Measurements from ENCODE around the gene ANKFN1. TPM values are rescaled to one million over a fixed set of nuclear protein-coding genes. Genes with fewer than 3 reads are reported as not detected.

Gene ANKFN1
- total RNA-seq, 1 experiment from 2014 or later, result not detected

DNA sequence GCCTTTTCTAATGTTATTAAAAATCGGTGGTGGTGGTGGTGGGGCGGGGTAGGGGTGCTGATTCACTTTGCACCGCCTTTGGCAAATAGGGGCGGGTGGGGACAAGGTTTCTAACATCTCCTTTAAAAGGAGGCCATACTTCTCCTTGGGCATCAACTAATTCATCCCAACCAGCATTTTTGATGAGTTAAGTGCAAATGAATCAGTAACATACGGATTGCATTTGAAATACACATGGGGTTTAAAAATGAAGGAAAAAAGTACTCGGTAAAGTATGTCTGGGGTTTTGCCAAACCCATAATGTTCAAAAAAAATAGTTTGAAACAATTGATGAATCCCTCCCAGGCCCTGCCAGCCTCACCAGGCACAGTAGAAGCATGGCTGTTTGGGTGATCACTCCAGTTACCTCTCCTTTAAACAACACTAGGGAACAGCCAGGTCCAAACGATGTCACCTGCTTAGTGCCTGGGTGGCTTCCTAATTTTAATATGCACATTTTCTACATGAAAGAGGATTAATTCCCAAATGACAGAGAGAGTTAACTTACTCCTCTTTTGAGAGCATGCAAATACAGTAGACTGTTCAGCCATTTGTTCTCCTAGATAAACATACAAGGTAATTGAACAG is 107.2 kb downstream of the ANKFN1 start:
- Histone ChIP-seq H3K27me3 (replicated peaks; ENCODE audit: insufficient read depth, low read depth, low read length, poor library complexity) (peaks cover 16% of the 10 kb centered on the region), H3K4me1 (ENCODE audit: insufficient read depth, low read length, poor library complexity, severe bottlenecking) (no peaks in the 10 kb centered on the region), H3K9me3 (ENCODE audit: low read depth, low read length, poor library complexity, severe bottlenecking) (no peaks in the 10 kb centered on the region), H3K36me3 (ENCODE audit: insufficient read depth, low read length, poor library complexity, severe bottlenecking) (no peaks in the 10 kb centered on the region), H3K27ac (ENCODE audit: low read depth, low read length, poor library complexity, severe bottlenecking) (no peak overlapping the region), H3K4me3 (ENCODE audit: low read depth, low read length, poor library complexity, severe bottlenecking) (no peak overlapping the region)
- TF ChIP-seq EZH2 (IDR thresholded peaks at IDR 0.05; ENCODE audit: borderline replicate concordance, low read depth, low read length, poor library complexity, severe bottlenecking), result no peak
- TF ChIP-seq, protein P1, sequence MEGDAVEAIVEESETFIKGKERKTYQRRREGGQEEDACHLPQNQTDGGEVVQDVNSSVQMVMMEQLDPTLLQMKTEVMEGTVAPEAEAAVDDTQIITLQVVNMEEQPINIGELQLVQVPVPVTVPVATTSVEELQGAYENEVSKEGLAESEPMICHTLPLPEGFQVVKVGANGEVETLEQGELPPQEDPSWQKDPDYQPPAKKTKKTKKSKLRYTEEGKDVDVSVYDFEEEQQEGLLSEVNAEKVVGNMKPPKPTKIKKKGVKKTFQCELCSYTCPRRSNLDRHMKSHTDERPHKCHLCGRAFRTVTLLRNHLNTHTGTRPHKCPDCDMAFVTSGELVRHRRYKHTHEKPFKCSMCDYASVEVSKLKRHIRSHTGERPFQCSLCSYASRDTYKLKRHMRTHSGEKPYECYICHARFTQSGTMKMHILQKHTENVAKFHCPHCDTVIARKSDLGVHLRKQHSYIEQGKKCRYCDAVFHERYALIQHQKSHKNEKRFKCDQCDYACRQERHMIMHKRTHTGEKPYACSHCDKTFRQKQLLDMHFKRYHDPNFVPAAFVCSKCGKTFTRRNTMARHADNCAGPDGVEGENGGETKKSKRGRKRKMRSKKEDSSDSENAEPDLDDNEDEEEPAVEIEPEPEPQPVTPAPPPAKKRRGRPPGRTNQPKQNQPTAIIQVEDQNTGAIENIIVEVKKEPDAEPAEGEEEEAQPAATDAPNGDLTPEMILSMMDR (conservative IDR thresholded peaks at IDR 0.05; ENCODE audit: low read depth, low read length), result no peak
- DNase-seq (ENCODE audit: low spot score), result no peak
- ChIA-PET POLR2A (ENCODE audit: low non-redundant PET) (interaction anchor here (0.6 kb wide), 1 partner anchor 177 kb away, joined by 7 read pairs; no protein-coding TSS in a partner anchor), CTCF (no interaction called here)
- intact Hi-C loops (cut with micrococcal nuclease; ENCODE audit: unreplicated experiment), result no loop called here
- no TSS peak for BruUV-seq (replicated peaks)

DNA sequence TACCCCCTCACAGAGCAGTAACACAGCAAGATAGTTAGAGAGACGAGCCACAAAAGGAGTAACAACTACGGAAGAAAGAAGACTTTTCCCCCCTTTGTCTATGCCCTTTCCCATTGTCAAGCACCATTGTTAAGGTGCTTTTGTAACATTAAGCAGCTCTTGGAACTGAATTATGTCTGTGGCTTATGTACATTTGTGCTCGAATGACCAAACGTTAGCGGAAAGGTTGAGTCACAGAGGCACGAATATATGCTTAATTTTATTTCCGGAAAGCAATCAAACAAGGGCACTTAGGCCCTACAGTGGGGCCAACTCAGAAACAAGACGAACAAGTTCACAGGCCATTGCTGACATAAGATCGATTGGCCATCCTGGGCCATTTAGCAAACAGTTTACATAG is 109.5 kb downstream of the ANKFN1 start:
- ChIA-PET CTCF (no interaction called here), POLR2A (ENCODE audit: low non-redundant PET) (no interaction called here)
- TF ChIP-seq, protein P1 (conservative IDR thresholded peaks at IDR 0.05; ENCODE audit: low read depth, low read length), result no peak
- TF ChIP-seq EZH2 (IDR thresholded peaks at IDR 0.05; ENCODE audit: borderline replicate concordance, low read depth, low read length, poor library complexity, severe bottlenecking), result no peak
- intact Hi-C loops (cut with micrococcal nuclease; ENCODE audit: unreplicated experiment), result no loop called here
- Histone ChIP-seq H3K36me3 (ENCODE audit: insufficient read depth, low read length, poor library complexity, severe bottlenecking) (no peaks in the 10 kb centered on the region), H3K27me3 (replicated peaks; ENCODE audit: insufficient read depth, low read depth, low read length, poor library complexity) (peaks cover 20% of the 10 kb centered on the region), H3K4me3 (ENCODE audit: low read depth, low read length, poor library complexity, severe bottlenecking) (no peak overlapping the region), H3K4me1 (ENCODE audit: insufficient read depth, low read length, poor library complexity, severe bottlenecking) (no peaks in the 10 kb centered on the region), H3K9me3 (ENCODE audit: low read depth, low read length, poor library complexity, severe bottlenecking) (no peaks in the 10 kb centered on the region), H3K27ac (ENCODE audit: low read depth, low read length, poor library complexity, severe bottlenecking) (no peak overlapping the region)
- BruUV-seq (replicated peaks), result no TSS peak
- no peak for DNase-seq (ENCODE audit: low spot score)

DNA sequence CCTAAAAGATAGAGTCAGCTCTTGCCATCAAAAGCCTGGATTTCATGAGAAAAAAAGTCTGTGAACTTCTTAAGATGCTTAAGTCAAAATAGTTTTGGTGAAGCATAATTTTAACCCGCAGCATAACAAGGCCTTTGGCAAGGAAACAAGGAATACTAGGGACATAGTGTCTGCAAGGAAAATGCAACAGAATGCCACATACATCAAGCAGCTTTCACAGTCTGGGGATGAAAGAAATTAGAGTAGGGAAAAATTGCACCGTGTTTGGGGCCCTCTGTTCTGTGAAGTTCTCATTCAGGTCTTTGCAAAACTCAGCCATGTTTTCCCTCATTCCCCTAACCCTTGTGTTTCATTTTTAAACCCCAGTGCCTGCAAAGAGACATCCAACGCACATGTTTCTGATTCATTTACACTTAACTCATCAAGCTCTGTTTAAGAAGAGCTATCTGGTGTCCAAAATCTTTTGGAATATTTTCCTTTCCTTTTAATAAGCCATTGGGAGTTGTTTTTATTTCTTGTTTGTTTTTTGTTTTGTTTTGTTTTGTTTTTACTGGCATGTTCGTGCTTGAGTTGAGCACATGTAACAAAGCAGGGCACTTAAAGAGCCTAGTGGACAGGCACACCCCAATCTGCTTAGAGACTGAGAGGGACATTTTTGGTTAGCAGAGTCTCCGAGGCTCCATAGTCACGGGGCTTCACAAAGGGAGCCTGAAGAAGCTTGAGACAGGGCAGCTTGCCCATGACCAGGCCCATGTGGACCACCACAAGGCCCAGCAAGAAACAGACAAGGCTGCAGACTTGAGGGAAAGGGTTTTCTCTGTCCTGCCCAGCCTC is 116.5 kb downstream of the ANKFN1 start:
- Histone ChIP-seq H3K27me3 (replicated peaks; ENCODE audit: insufficient read depth, low read depth, low read length, poor library complexity) (peaks cover 13% of the 10 kb centered on the region), H3K9me3 (ENCODE audit: low read depth, low read length, poor library complexity, severe bottlenecking) (no peaks in the 10 kb centered on the region), H3K4me3 (ENCODE audit: low read depth, low read length, poor library complexity, severe bottlenecking) (no peak overlapping the region), H3K4me1 (ENCODE audit: insufficient read depth, low read length, poor library complexity, severe bottlenecking) (no peaks in the 10 kb centered on the region), H3K27ac (ENCODE audit: low read depth, low read length, poor library complexity, severe bottlenecking) (no peak overlapping the region), H3K36me3 (ENCODE audit: insufficient read depth, low read length, poor library complexity, severe bottlenecking) (no peaks in the 10 kb centered on the region)
- DNase-seq (ENCODE audit: low spot score), result no peak
- TF ChIP-seq EZH2 (IDR thresholded peaks at IDR 0.05; ENCODE audit: borderline replicate concordance, low read depth, low read length, poor library complexity, severe bottlenecking), result no peak
- TF ChIP-seq, protein P1 (conservative IDR thresholded peaks at IDR 0.05; ENCODE audit: low read depth, low read length), result no peak
- no TSS peak for BruUV-seq (replicated peaks)
- ChIA-PET POLR2A (ENCODE audit: low non-redundant PET) (no interaction called here), CTCF (no interaction called here)
- intact Hi-C loops (cut with micrococcal nuclease; ENCODE audit: unreplicated experiment), result no loop called here

Data from A673 (cell line).